H1 (cell line): Measurements from ENCODE around the gene SUGT1. TPM values are rescaled to one million over a fixed set of nuclear protein-coding genes. Genes with fewer than 3 reads are reported as not detected.

Source experiments
- GABPA ChIP-seq: IDR thresholded peaks from 2 replicates; pipeline ENCODE4 v1.6.1; 2011; ENCODE audit warnings: mild to moderate bottlenecking, low read length, moderate library complexity, borderline replicate concordance; ENCODE audit not compliant: insufficient read depth
- polyA plus RNA-seq, 7 experiments: library from polyadenylated mRNA; depleted of rRNA in 3 of 7; stranded (reverse) in 5 of 7; unstranded in 2 of 7; fragments of >200 nt in 5 of 7; fragments of 200-250 nt in 2 of 7; gene quantifications; 1 replicate in 5 of 7; 2 replicates in 1 of 7; 4 replicates in 1 of 7; pipeline versions ENCODE4 v1.2.1 to v1.2.3, GENCODE V29; 2011 to 2013; ENCODE audit warnings: missing spikeins in 2 of 7, mixed read lengths in 2 of 7
- total RNA-seq: library from RNA; stranded (reverse); fragmentation: NEBNext Ultra II Directional; extraction: Animal tissue kit (Norgen Biotek cat#: 25700); gene quantifications from 2 replicates; pipeline ENCODE4 v1.2.1, GENCODE V29; 2021

Gene SUGT1
- total and polyA plus RNA-seq, 2 of the 8 experiments (the other 6 are each of a cell fraction or from before 2014, with no cell fraction given) = 21.0 to 99.4 TPM

DNA sequence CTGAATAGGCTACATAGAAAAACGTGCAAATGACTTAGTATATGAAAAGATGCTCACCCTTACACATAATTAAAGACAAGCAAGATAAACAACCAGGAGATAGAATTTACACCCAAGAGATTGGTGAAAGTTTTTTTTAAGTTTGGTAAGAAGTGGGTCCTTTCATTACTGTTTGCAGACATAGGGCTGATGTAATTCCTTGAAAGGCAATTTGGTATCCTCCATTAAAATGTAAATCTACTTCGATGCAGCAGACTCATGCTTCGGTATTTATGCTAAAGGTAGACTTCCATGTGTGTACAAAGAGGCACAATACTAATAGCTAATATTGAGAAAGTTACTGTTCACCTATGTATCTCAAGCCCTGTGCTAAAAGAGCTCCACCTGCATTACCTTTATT lies 53.4 kb downstream of the SUGT1 start (continued):
- TF ChIP-seq GABPA = no peak
